ENCODE results near the gene BTBD6.

BTBD6 gene

GRCh38 chr14:105209646-105210045, 38.7 kb upstream of the BTBD6 start:
- no peak for DNase-seq
- in situ Hi-C loops (cut with HindIII; ENCODE audit: low pct_ligation_motif_present, low pct_unique_long_range_greater_than_20kb, low sequenced_read_pairs), result no loop called here

- in situ Hi-C loops (cut with HindIII; ENCODE audit: low pct_ligation_motif_present, low pct_unique_long_range_greater_than_20kb, low sequenced_read_pairs), result no loop called here
- DNase-seq, result no peak
These were observed 37.9 kb upstream of the BTBD6 start for GRCh38 chr14:105210266-105211025.

GRCh38 chr14:105211086-105211757, 37.1 kb upstream of the BTBD6 start:
- in situ Hi-C loops (cut with HindIII; ENCODE audit: low pct_ligation_motif_present, low pct_unique_long_range_greater_than_20kb, low sequenced_read_pairs), result no loop called here
- no peak for DNase-seq

GRCh38 chr14:105211758-105212089, 36.6 kb upstream of the BTBD6 start:
- DNase-seq, result no peak
- in situ Hi-C loops (cut with HindIII; ENCODE audit: low pct_ligation_motif_present, low pct_unique_long_range_greater_than_20kb, low sequenced_read_pairs), result no loop called here

GRCh38 chr14:105212541-105213300, 35.6 kb upstream of the BTBD6 start:
- no peak for DNase-seq
- in situ Hi-C loops (cut with HindIII; ENCODE audit: low pct_ligation_motif_present, low pct_unique_long_range_greater_than_20kb, low sequenced_read_pairs), result no loop called here

- in situ Hi-C loops (cut with HindIII; ENCODE audit: low pct_ligation_motif_present, low pct_unique_long_range_greater_than_20kb, low sequenced_read_pairs), result no loop called here
- no peak for DNase-seq
These were observed 35.0 kb upstream of the BTBD6 start for GRCh38 chr14:105213361-105213760.

- no peak for DNase-seq
- in situ Hi-C loops (cut with HindIII; ENCODE audit: low pct_ligation_motif_present, low pct_unique_long_range_greater_than_20kb, low sequenced_read_pairs), result no loop called here
These were observed 33.9 kb upstream of the BTBD6 start for GRCh38 chr14:105214324-105214915.

- in situ Hi-C loops (cut with HindIII; ENCODE audit: low pct_ligation_motif_present, low pct_unique_long_range_greater_than_20kb, low sequenced_read_pairs), result no loop called here
- no peak for DNase-seq
These were observed 32.7 kb upstream of the BTBD6 start for GRCh38 chr14:105215602-105216001.

- no peak for DNase-seq
- in situ Hi-C loops (cut with HindIII; ENCODE audit: low pct_ligation_motif_present, low pct_unique_long_range_greater_than_20kb, low sequenced_read_pairs), result no loop called here
These were observed 31.7 kb upstream of the BTBD6 start for GRCh38 chr14:105216490-105217247.

- in situ Hi-C loops (cut with HindIII; ENCODE audit: low pct_ligation_motif_present, low pct_unique_long_range_greater_than_20kb, low sequenced_read_pairs), result no loop called here
- DNase-seq, result no peak
These were observed 30.6 kb upstream of the BTBD6 start for GRCh38 chr14:105217774-105218173.

- in situ Hi-C loops (cut with HindIII; ENCODE audit: low pct_ligation_motif_present, low pct_unique_long_range_greater_than_20kb, low sequenced_read_pairs), result no loop called here
- DNase-seq, result no peak
These were observed 29.7 kb upstream of the BTBD6 start for GRCh38 chr14:105218611-105219010.

- DNase-seq, result no peak
- in situ Hi-C loops (cut with HindIII; ENCODE audit: low pct_ligation_motif_present, low pct_unique_long_range_greater_than_20kb, low sequenced_read_pairs), result no loop called here
These were observed 29.2 kb upstream of the BTBD6 start for GRCh38 chr14:105219043-105219612.

GRCh38 chr14:105219753-105220152, 28.6 kb upstream of the BTBD6 start:
- DNase-seq, result no peak
- in situ Hi-C loops (cut with HindIII; ENCODE audit: low pct_ligation_motif_present, low pct_unique_long_range_greater_than_20kb, low sequenced_read_pairs), result no loop called here

GRCh38 chr14:105220699-105221597, 27.4 kb upstream of the BTBD6 start:
- no peak for DNase-seq
- in situ Hi-C loops (cut with HindIII; ENCODE audit: low pct_ligation_motif_present, low pct_unique_long_range_greater_than_20kb, low sequenced_read_pairs), result no loop called here

GRCh38 chr14:105221598-105222178, 26.6 kb upstream of the BTBD6 start:
- in situ Hi-C loops (cut with HindIII; ENCODE audit: low pct_ligation_motif_present, low pct_unique_long_range_greater_than_20kb, low sequenced_read_pairs), result no loop called here
- no peak for DNase-seq

- in situ Hi-C loops (cut with HindIII; ENCODE audit: low pct_ligation_motif_present, low pct_unique_long_range_greater_than_20kb, low sequenced_read_pairs), result no loop called here
- no peak for DNase-seq
These were observed 25.1 kb upstream of the BTBD6 start for GRCh38 chr14:105223260-105223659.
